Mesodermal cell (in vitro differentiated cells): ENCODE results near the gene SRSF2.
"Not testable (repeated sequence)": the region's sequence is repeated elsewhere in the genome, so short reads cannot be mapped to it uniquely, and the experiment has no call there.

Source experiments
- H3K27ac ChIP-seq: 2 replicates; pipeline ENCODE4 v1.7.0; 2013; ENCODE audit warnings: mild to moderate bottlenecking, low read depth, low read length, moderate library complexity; ENCODE audit not compliant: severe bottlenecking
- H3K36me3 ChIP-seq: 2 replicates; pipeline ENCODE4 v1.7.1; 2013; ENCODE audit warnings: mild to moderate bottlenecking, low read length, moderate library complexity; ENCODE audit not compliant: control insufficient read depth, insufficient read depth
- H3K4me1 ChIP-seq: one replicate; pipeline ENCODE4 v1.7.1; 2013; ENCODE audit warnings: mild to moderate bottlenecking, low read length; ENCODE audit not compliant: insufficient read depth, control insufficient read depth, poor library complexity, severe bottlenecking
- H3K4me3 ChIP-seq: 2 replicates; pipeline ENCODE4 v1.7.0; 2013; ENCODE audit warnings: low read length, control low read depth, mild to moderate bottlenecking; ENCODE audit not compliant: insufficient read depth, poor library complexity, severe bottlenecking; ENCODE audit errors: extremely low read depth
- H3K9me3 ChIP-seq: 2 replicates; pipeline ENCODE4 v1.7.1; 2013; ENCODE audit warnings: mild to moderate bottlenecking, low read length, moderate library complexity; ENCODE audit not compliant: control insufficient read depth
- WGBS, 2 experiments: methylation state at CpG; one replicate each; pipeline ENCODE4 v1.1.5; 2013; ENCODE audit warnings: missing lambda C conversion rate in 2 of 2; ENCODE audit not compliant: insufficient coverage in 2 of 2; 5-methylcytosine and 5-hydroxymethylcytosine counted together

Gene SRSF2

GRCh38 chr17:76718516-76718915 is 18.6 kb downstream of the SRSF2 start:
- H3K9me3 ChIP-seq: no peaks in the 10 kb centered on the region
- no peak overlapping the region for H3K4me3 ChIP-seq
- H3K4me1 ChIP-seq: peaks cover 8% of the 10 kb centered on the region
- WGBS, 2 experiments: 93 to 94% methylated on average over 16 of the region's 16 CpGs
- H3K27ac ChIP-seq: no peak overlapping the region
- H3K36me3 ChIP-seq: peaks cover 90% of the 10 kb centered on the region

DNA sequence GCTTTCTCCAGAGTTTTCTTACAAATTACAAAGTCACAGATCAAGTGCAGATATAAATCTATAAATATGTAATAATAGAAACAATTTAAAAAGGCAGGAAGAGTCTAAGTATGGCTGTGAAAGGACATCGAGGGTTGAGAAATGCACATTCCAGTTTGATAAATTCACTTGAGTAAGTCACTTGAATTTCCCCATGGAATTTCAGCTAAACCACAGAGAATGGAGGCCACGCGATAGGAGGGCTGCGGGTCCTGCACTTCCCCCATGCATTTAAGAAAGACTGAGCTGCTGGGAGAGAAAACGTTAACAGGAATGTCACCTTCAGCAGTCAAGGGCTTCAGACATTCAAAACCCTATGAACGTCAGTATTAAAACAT is 20.3 kb downstream of the SRSF2 start:
- H3K27ac ChIP-seq: no peak overlapping the region
- H3K4me1 ChIP-seq: peaks cover 8% of the 10 kb centered on the region
- no peaks in the 10 kb centered on the region for H3K9me3 ChIP-seq
- peaks cover 81% of the 10 kb centered on the region for H3K36me3 ChIP-seq
- H3K4me3 ChIP-seq: no peak overlapping the region
- 83 to 95% methylated on average over 4 to 5 of the region's 6 CpGs for WGBS, 2 experiments

- Histone ChIP-seq H3K4me1 (peaks cover 8% of the 10 kb centered on the region), H3K4me3 (no peak overlapping the region), H3K36me3 (peaks cover 76% of the 10 kb centered on the region), H3K27ac (no peak overlapping the region), H3K9me3 (no peaks in the 10 kb centered on the region)
- 96 to 98% methylated on average over 10 to 11 of the region's 13 CpGs for WGBS, 2 experiments
Observed at GRCh38 chr17:76716146-76716838, 20.8 kb downstream of the SRSF2 start.

DNA sequence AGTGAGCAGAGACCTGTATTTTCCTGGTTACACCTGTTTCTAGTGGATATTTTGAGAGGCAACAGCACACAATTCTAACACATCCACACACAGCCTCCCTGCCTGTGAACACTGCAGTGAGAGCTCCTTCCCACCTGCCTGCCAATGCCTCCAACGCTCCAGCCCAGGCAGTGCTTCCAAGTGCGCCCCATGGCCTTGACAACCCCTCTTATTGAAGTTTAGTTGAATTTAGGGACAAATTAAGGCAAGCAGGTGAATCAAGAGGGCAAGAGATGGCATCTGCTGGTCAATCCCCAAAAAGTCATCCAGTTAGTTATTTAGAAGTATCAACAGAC is 21.7 kb downstream of the SRSF2 start:
- Histone ChIP-seq H3K4me3 (no peak overlapping the region), H3K4me1 (peaks cover 8% of the 10 kb centered on the region), H3K9me3 (no peaks in the 10 kb centered on the region), H3K27ac (no peak overlapping the region), H3K36me3 (peaks cover 68% of the 10 kb centered on the region)
- WGBS, 2 experiments: 100% methylated on average over 1 of the region's 2 CpGs; no CpG with 5 or more reads in 1 of the 2 experiments

DNA sequence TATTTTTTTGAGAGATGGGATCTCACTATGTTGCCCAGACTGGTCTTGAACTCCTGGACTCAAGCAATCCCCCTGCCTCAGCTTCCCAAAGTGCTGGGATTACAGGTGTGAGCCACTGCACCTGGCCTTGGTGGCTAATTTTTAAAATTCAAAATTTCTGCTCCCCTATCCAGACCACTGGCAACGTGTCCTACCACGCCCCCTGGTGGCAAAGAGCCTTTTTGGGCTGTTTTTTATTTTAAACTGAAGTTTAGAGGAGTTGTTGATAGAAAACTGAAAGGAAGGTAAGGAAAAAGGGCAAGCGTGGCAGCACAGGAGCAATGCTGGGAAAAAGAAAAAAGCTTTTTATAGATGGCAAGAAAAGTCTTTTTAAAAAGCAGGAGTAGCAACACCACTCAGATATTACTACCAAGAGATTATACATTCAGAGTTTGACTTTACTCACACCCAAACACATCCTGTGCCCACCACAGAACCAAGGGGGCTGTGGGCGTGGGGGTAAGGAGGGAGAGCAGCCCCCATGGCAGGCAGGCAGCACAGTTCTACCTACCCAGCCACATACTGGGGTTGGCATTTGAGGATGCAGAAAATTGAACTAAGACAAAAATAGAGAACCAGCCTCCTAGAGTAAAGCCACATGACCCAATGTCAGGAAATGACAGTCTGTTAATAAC is 22.2 kb downstream of the SRSF2 start:
- Histone ChIP-seq H3K4me3 (no peak overlapping the region), H3K36me3 (peaks cover 63% of the 10 kb centered on the region), H3K9me3 (no peaks in the 10 kb centered on the region), H3K27ac (no peak overlapping the region), H3K4me1 (peaks cover 8% of the 10 kb centered on the region)
- 0 to 33% methylated on average over 1 to 2 of the region's 4 CpGs for WGBS, 2 experiments

GRCh38 chr17:76714336-76714735 is 22.8 kb downstream of the SRSF2 start:
- Histone ChIP-seq H3K36me3 (peaks cover 56% of the 10 kb centered on the region), H3K4me3 (no peak overlapping the region), H3K27ac (no peak overlapping the region), H3K4me1 (peaks cover 8% of the 10 kb centered on the region), H3K9me3 (no peaks in the 10 kb centered on the region)
- 86 to 98% methylated on average over 1 to 5 of the region's 5 CpGs for WGBS, 2 experiments

GRCh38 chr17:76713765-76714164 is 23.4 kb downstream of the SRSF2 start:
- H3K4me1 ChIP-seq: peaks cover 12% of the 10 kb centered on the region
- no peaks in the 10 kb centered on the region for H3K9me3 ChIP-seq
- H3K27ac ChIP-seq: no peak overlapping the region
- no peak overlapping the region for H3K4me3 ChIP-seq
- peaks cover 53% of the 10 kb centered on the region for H3K36me3 ChIP-seq
- WGBS, 2 experiments: 98 to 99% methylated on average over 5 to 6 of the region's 7 CpGs

DNA sequence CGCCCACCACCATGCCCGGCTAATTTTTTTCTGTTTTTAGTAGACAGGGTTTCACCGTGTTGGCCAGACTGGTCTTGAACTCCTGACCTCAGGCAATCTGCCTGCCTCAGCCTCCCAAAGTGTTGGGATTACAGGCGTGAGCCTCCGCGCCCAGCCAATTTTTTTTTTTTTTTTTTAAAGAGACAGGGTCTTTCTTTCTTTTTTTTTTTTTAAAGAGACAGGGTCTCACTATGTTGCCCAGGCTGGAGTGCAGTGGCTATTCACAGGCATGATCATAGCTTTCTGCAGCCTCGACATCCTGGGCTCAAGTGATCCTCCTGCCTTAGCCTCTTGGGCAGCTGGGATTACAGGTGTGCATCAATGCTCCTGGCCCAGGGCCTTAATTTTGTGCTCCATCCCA is 24.8 kb downstream of the SRSF2 start:
- 89 to 93% methylated on average over 4 of the region's 7 CpGs for WGBS, 2 experiments
- H3K9me3 ChIP-seq: not testable (repeated sequence)

GRCh38 chr17:76710863-76711611 is 26.1 kb downstream of the SRSF2 start, which contains the start of gene MXRA7:
Gene MXRA7 (minus strand): TSS chr17:76710965. CDS start chr17:76710946, 19 bp downstream.
- no peaks in the 10 kb centered on the region for H3K9me3 ChIP-seq
- H3K4me3 ChIP-seq: peak within 1 kb of the TSS; percentile 66
- peak within 1 kb of the TSS; percentile 96 for H3K27ac ChIP-seq
- peaks cover 37% of the 10 kb centered on the region for H3K36me3 ChIP-seq
- 23 to 29% methylated on average over 13 to 17 of the region's 56 CpGs for WGBS, 2 experiments
- peaks cover 13% of the 10 kb centered on the region for H3K4me1 ChIP-seq

More for the DNA sequence above, 24.8 kb downstream of the SRSF2 start:
- H3K27ac ChIP-seq, H3K4me3 ChIP-seq: not testable (repeated sequence)
- H3K36me3 ChIP-seq: peaks cover 44% of the 10 kb centered on the region
- H3K4me1 ChIP-seq: peaks cover 21% of the 10 kb centered on the region

DNA sequence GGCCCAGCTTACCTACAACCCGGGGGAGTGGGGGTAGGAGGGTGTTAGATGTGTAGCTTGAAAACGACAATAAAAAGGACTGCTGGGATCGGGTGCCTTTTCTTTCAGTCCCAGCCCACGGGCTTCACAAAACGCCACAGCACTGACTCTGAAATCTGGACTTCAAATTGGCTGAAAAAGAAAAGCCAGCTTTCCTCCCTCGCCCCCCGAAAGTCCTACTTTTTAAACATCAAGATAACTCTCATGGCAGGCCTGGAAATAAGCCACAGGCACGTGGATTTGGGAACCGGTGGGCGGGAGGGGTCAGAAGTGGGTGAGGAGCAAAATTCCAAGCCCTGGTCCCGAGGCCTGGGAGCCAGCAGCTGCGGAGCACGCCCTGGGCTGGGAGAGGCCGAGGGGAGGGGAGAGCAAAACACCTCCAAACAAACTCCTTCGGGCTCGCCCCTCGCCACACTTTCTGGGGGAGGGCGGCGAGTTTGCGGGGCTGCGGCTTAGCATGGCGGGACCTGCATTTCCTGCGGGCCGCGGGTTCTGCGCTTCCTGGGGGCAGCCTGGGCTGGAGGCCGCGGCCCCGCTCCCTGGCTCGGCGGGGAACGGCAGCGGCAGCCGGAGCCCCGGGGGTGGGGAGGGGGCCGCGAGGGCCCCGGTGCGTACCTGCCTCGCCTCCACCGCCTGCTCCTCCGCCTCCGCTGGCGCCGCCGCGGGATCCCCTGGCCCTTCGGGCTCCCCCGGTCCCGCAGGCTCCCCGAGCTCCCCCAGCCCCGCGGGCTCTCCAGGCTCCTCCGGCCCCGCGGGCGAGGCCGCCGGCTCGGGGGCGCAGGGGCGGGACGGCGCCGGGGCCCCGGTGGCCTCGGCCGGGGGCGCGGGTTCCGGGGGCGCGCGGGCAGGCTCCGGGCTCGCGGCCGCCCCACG is 26.9 kb downstream of the SRSF2 start:
- peaks cover 33% of the 10 kb centered on the region for H3K36me3 ChIP-seq
- not testable (repeated sequence) for H3K9me3 ChIP-seq
- H3K4me1 ChIP-seq: peaks cover 13% of the 10 kb centered on the region
- H3K4me3 ChIP-seq: peak overlapping the region; percentile 66
- WGBS, 2 experiments: 1 to 2% methylated on average over 16 to 19 of the region's 79 CpGs
- H3K27ac ChIP-seq: peak overlapping the region; percentile 96
